Kidney epithelial cell (primary cell): ENCODE data around the gene ZNF692. TPM values are rescaled to one million over a fixed set of nuclear protein-coding genes. Genes with fewer than 3 reads are reported as not detected.
"Not testable (repeated sequence)": the region's sequence is repeated elsewhere in the genome, so short reads cannot be mapped to it uniquely, and the experiment has no call there.

Source experiments
- DNase-seq: peaks from one replicate; pipeline ENCODE4 v3.0.0-alpha.2; 2010; ENCODE audit warnings: low read depth
- H3K27me3 ChIP-seq: 2 replicates; pipeline ENCODE4 v1.6.0; 2011; ENCODE audit warnings: low read length; ENCODE audit not compliant: control insufficient read depth, insufficient read depth
- H3K36me3 ChIP-seq: 2 replicates; pipeline ENCODE4 v1.5.1; 2011; ENCODE audit warnings: low read length; ENCODE audit not compliant: control insufficient read depth, insufficient read depth
- H3K4me3 ChIP-seq: 2 replicates; pipeline ENCODE4 v1.5.1; 2011; ENCODE audit warnings: low read depth, mild to moderate bottlenecking, control low read depth, low read length
- total RNA-seq: library from RNA; depleted of rRNA; stranded (reverse); fragments of >200 nt; gene quantifications from 2 replicates; pipeline ENCODE4 v1.2.3, GENCODE V29; 2015
- TF ChIP-seq, protein P1 (sequence below): IDR thresholded peaks from 2 replicates; pipeline ENCODE4 v1.5.1; 2011; ENCODE audit warnings: mild to moderate bottlenecking, moderate library complexity, low read length, control low read depth, inconsistent platforms; ENCODE audit not compliant: insufficient read depth, poor library complexity, severe bottlenecking

ZNF692 gene
- total RNA-seq, 1 donor from 2014 or later: 20.4 TPM

DNA sequence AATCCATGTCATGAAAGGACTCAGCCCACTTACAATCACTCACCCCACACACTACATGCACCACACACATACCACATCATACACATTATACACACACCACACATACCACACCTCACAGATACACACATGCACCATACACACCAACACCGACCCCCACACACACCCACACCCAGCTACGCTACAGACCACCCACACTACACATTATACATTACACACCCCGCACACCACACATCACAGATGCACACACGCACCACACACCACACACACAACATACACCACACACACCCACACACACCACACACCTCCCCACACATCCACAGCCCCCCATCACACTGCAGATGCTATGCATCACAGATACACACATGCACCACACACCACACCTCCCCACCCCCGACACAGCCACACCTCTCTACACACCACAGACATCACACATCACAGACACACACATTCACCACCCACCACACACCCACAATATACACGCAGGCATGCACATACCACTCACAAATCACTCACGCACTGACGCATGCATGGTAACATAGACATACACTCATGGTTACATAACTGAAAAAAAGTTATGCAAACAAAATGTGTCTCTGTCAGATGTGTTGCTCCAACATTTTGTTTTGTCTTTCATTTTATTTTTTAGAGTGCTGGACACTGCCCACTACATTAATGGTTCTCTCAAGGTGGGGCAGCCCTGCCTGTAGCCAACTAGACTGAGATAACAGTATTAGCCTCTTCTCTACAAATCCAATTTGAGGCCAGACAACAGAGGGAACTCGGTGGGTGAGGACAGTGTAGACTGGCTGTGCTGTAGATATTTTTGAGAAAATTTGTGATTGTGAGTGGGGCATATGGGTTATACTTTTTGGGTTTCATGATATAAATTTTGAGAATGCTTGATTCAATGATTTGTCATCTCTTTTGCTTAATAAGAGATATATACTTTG, 31.9 kb upstream of the ZNF692 start:
- DNase-seq: no peak
- Histone ChIP-seq H3K4me3 (no peak overlapping the region), H3K36me3 (no peaks in the 10 kb centered on the region), H3K27me3 (no peaks in the 10 kb centered on the region)
- TF ChIP-seq, protein P1, sequence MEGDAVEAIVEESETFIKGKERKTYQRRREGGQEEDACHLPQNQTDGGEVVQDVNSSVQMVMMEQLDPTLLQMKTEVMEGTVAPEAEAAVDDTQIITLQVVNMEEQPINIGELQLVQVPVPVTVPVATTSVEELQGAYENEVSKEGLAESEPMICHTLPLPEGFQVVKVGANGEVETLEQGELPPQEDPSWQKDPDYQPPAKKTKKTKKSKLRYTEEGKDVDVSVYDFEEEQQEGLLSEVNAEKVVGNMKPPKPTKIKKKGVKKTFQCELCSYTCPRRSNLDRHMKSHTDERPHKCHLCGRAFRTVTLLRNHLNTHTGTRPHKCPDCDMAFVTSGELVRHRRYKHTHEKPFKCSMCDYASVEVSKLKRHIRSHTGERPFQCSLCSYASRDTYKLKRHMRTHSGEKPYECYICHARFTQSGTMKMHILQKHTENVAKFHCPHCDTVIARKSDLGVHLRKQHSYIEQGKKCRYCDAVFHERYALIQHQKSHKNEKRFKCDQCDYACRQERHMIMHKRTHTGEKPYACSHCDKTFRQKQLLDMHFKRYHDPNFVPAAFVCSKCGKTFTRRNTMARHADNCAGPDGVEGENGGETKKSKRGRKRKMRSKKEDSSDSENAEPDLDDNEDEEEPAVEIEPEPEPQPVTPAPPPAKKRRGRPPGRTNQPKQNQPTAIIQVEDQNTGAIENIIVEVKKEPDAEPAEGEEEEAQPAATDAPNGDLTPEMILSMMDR: no peak

DNA sequence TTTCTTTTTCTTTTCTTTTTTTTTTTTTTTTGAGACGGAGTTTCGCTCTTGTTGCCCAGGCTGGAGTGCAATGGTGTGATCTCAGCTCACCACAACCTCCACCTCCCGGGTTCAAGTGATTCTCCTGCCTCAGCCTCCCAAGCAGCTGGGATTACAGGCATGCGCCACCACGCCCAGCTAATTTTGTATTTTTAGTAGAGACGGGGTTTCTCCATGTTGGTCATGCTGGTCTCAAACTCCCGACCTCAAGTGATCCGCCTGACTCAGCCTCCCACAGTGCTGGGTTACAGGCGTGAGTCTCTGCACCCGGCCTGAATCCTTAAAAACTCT, 31.0 kb upstream of the ZNF692 start:
- DNase-seq, H3K27me3 ChIP-seq, H3K36me3 ChIP-seq, H3K4me3 ChIP-seq: not testable (repeated sequence)

DNA sequence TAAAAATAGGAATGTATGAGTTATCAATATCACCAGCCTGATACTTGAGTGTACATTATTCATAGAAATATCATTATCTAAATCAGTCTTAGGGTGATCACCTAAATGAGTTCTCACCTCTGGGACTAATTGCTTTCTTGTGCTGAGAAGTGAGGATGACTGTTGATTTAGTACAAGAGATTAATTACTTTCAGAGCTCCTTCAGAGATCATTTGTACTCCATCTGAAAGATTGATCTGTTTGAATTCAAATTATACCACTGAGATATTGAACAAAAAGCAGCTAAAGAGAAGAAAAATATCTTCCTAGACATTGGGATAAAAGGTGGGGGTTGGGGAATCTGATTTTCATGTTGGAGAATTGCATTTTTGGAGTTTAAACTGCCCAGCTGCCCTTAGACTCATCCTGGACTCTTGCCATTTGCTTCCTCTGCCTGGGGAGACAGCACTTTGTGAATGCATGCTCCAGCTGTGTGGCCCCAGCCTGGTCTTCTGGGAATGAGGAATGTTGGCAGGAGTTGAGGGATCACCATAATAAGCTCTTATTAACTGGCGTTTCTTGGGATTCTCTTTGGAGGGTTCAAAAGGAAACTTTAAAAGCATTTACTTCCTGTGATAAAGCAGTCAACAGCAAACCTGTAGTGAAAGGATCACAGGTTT, 27.5 kb upstream of the ZNF692 start:
- Histone ChIP-seq H3K27me3 (no peaks in the 10 kb centered on the region), H3K4me3 (no peak overlapping the region), H3K36me3 (no peaks in the 10 kb centered on the region)
- DNase-seq: no peak
- TF ChIP-seq, protein P1: no peak

DNA sequence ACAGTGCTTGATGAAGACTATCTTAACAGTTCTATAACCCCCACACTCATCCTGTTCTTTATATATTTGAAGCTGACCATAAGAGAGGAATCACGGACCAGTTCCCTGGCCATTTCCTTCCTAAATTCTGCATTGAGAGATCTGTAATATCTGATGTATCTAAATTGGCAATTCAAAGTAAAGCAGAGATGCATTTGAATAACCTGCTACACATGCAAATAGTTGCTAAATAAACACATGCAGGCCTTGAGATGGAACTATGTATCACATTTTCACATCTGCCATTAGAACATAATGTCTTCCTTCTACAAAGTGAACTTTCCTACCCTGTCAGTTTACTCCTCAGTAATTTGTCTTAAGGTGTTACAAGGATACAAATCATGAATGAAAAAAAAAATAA, 26.8 kb upstream of the ZNF692 start:
- no peak for DNase-seq
- Histone ChIP-seq H3K4me3 (no peak overlapping the region), H3K27me3 (no peaks in the 10 kb centered on the region), H3K36me3 (no peaks in the 10 kb centered on the region)
- TF ChIP-seq, protein P1: no peak

DNA sequence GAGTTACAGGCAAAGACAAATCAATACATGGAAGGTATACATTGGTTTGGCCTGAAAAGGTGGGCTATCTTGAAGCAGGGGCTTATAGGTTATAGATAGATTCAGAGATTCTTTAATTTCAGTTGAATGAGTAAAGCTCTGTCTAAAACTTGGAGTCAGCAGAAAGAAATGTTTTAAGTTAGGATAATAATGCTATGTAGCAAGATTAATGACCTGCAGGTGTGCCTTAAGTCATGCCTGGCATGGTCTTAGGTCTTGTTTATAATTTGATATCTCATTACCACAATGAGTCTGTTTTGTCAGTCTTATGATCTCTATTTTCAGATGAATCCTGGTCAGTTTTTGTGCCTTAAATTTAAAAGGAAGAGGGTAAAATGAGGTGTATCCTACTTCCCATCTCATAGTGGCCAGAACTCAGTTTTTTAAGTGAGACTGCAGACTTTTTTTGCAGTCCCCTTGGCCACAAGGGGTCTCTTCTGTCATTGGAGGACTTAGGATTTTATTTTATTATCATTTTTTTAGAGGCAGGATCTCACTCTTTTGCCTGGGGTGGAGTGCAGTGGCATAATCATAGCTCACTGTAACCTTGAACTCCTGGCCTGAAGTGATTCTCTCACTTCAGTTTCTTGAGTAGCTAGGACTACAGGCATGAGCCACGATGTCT, 25.9 kb upstream of the ZNF692 start:
- H3K27me3 ChIP-seq: no peaks in the 10 kb centered on the region
- TF ChIP-seq, protein P1: no peak
- no peak overlapping the region for H3K4me3 ChIP-seq
- DNase-seq: no peak
- no peaks in the 10 kb centered on the region for H3K36me3 ChIP-seq

DNA sequence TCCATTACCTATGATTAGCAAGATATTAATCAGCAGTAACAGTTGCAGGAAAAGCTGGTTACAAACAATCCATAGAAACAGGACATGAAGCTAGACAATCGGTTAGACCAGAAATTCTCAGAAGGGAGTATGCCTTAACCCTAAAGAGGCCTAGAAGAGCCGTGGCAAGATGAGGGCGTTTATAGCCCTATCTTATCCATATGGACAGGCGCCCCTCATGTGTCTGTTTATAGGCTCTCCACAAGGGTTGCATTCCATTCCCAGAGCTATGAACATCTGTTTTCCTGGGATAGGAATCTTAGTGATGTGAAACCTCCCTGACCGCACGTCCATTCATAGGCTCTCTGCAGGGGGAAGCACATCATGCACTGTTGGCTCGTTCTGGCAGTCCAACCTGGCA, 23.5 kb upstream of the ZNF692 start:
- H3K27me3 ChIP-seq, DNase-seq, H3K36me3 ChIP-seq, H3K4me3 ChIP-seq: not testable (repeated sequence)
